Raji (cell line): Measurements from ENCODE around the gene SDK1.

Experiments
- POLR2A ChIP-seq: IDR thresholded peaks from 2 replicates; pipeline ENCODE4 v1.6.1; 2011; ENCODE audit warnings: low read depth, low read length, control low read depth; ENCODE audit not compliant: insufficient read depth

The SDK1 gene

DNA sequence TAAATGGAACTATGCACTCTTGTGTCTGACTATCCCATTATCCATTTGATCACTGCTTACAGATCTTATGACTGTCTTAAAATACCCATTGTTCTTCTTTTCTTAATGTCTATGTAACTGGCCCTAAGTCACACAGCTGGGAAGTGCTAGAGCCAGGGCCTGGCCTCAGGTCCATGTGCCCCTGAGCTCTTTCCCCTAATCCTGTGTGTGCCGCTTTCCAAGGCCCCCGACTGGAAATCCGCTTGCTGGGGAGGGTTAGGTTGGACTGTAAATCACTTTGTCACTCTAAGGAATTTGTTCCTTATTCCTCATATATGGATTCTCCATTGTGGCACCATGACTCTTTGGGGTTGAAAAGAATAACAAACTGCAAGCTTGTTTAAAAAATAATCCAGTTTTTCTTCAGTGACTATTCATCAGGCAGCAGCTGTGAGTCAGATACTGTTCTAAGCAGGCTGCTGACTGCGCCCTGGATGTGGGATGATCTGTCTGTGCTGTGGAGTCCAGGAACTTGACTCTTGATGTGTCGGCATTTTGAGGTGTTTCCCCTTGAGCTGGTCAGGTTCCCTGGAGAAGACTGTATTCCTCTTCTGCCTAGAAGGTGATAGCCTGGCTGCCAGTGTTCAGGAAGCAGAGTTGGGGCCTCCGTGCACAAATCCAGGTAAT, 236.3 kb downstream of the SDK1 start:
- no peak for TF ChIP-seq POLR2A

DNA sequence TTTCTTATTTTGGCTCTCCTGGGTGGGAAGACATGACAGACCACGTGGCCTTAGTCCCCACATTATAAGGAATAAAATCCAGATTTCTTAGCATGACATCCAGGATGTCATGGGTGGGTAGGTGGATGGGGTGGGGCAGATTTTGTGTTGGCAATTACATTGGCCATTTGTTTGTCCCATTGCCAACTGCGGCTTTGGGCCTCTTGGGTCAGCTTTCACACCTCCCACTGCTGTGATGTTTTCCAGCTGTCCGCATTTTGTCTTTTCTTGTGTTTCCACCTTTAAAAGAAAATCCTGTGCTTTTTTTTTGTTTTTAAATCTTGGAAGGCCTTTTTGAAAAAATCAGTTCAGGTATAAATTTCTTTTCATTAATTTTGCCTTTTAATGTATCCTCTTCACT, 237.0 kb downstream of the SDK1 start:
- no peak for TF ChIP-seq POLR2A

DNA sequence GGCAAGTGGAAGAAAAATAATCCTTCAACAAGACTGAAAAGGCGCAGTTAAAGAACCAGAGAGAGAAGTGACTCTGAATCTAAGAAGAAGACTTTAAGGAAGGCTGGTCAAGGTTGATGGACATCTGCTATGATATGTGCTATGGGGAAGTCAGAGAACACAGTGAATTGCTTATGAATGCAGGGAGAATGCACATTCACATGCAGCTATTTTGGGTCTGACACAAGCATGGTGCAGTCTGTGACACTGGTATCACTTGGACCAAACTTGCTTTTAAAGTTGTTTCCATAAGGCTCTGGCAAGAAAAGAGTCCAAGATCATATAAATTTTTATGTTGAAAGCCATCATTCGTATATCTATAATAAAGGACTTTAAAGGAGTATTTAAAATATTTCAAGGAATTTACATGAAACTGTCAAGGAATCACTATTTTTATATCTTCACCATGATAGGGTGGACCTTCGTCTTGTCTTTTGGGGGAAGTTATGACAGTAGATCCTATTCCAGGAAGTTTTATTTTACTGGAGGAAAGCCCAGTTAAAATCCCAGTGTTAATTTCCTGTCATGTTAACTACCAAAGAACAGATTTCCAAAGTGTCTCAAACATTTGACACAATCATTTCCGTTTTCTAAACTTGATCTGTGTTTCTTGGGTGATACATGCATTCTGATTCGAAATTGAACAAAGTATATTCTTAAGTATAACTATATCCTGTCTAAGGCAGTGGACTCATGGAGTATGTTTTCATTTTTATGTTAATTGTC, 239.6 kb downstream of the SDK1 start:
- no peak for TF ChIP-seq POLR2A

DNA sequence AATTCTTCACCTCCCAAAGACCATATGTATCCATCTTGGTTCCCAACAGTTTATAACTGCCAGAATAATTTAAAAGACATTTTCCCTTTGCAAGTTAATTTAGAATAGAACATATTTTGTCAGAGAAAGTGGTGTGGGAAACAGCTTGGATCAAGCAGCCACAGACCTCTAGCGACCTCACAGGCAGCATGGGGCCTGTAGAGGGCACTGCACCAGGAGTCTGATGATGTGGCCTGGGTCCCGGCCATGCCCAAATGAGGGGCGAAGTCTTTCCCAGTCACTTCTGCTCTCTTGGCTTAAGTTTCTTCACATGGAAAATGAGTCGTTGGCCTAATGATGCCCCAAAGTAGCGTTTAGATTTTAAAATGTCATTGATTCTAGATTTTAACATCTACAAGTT, 243.2 kb downstream of the SDK1 start:
- no peak for TF ChIP-seq POLR2A

DNA sequence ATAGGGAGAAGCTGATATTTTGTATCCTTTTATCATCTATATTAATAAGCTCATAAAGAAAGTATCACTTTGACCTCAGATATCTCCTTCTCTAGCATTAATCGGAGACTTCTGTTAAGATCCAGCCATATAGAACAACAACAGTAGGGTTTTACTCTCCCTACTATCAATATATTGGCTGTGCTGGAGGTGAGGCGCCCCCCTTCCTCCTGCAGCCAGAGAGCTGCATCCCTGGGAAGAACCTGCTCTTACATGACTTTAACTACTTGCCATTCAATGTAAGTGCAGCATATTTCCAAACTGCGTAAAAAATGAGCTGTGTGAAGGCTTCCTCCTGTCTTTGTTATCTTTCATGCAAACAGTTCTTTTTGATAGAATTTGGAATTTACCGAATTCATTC, 247.8 kb downstream of the SDK1 start:
- no peak for TF ChIP-seq POLR2A

DNA sequence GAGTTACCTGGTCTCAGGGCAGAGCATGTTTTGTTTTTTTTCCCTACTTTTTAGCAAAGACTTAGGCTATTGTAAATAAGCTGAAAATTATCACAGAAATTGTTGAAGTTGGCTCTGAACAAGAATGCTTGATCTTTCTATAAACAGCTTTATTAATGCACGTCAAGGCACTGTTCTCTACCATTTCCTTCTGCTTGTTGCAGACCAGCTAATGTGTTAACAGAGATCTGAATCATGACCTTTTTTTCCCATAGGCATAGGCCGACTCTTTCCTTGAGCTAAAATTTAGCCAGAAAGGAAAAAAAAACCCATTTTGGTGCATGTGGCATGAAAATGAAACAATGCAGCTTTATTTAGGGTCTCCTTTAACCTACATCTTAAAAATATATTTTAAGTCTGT, 248.5 kb downstream of the SDK1 start:
- no peak for TF ChIP-seq POLR2A

DNA sequence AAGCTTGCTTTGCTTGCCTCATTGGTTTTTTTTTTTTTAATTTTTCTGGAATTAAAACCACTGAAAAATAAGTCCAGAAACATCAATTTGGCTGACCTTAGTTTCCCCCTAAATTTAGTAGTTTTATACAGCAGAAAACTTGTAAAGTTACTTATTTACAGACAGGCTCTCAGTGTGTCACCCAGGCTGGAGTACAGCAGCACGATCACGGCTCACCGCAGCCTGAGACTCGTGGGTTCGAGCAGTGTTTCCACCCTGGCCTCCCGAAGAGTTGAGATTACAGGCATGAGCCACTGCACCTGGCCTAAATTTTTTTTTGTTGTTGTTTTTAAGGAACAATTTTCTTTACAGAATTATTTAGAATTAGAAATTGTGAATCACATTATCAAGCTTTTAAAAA, 250.5 kb downstream of the SDK1 start:
- TF ChIP-seq POLR2A = no peak

DNA sequence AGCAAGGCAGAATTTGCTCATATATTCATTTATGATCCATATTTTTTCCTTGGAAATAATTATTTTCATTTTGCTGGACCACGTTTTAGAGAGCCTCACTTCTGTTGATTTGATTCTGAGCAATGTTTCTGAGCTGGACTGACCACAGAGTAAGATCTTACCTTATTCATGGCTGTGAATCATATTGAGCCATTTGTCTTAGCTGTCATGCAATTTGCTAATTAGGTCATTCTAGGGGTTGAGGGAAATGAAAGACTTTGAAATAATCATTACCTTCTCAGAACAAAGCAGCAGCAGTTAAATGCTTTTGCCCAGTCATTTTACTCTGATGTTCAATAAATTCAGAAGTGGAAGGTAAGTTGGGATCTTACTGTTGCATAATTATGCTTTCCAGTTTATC, 251.4 kb downstream of the SDK1 start:
- TF ChIP-seq POLR2A = no peak

DNA sequence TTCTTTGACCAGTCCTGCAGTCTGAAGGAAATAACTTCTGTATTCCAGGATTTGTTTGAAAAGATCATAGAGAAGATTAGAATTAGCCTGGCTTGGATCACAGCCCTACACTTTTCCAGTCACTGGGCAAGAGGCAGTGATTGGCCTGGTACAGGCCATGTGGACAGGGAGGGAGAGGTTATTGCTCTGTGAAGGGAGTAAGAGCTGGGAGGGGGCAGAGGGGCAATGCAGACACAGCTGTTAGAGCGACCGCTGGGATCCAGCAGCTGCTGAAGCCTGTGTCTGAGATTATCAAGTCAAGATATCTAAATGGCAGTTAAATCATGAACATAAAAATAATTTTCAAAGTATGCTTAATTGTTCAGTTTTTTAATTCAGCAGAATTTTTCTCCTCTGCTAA, 257.3 kb downstream of the SDK1 start:
- TF ChIP-seq POLR2A = no peak

DNA sequence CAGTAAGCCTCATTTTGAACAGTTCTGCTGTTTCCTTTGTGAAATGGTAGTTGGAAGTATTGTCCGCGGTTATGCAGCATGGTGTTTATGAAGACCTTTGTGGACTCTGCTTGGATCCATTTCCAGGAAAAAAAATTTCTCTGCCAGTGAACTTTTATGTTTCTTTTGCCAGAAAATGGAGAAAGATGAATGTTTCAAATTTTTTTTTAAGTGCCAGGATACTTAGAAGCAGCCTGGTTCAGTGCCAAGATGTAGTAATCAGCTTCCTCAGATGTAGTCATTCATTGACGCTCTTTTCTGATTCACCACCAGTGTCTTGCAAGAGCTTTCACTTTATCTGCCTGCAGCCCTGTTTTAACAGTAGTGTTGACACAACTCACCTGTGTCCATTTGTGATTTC, 258.2 kb downstream of the SDK1 start:
- no peak for TF ChIP-seq POLR2A

DNA sequence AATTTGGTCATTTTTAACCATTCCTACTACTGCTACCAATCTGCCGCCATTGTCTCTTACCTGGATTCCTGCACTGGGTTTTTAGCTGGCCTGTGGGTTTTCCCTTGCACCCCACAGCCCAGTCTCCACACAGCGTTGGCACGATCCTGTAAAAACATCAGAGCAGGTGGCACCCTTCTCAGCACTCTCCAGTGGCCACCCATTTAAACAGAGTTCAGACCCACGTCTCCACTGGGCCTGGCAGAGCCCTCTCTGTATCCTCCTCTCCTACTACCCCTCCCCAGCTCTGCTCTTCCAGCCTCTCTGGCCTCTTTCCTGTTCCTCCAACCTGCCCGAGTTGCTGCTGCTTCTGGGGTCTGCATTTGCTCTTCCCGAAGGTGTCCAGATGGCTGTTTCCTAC, 259.4 kb downstream of the SDK1 start:
- no peak for TF ChIP-seq POLR2A

DNA sequence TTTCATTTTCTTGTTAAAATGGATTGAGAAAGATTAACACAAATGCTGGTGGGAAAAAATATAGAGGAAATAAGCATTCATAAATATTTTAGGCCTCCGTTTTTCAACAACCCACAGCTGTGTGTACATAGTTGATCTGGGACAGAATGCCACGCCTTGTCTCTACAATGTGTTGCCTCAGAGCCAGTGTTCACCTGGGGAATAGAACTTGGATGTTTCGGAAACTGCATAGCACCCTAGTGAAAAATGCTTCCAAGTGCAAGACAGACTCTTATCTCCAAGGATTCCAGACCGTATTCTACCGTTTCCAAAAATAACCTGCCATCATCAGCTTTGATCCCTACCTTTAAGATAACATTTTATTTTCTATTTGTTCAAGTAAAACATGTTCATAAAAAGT, 260.9 kb downstream of the SDK1 start:
- no peak for TF ChIP-seq POLR2A

DNA sequence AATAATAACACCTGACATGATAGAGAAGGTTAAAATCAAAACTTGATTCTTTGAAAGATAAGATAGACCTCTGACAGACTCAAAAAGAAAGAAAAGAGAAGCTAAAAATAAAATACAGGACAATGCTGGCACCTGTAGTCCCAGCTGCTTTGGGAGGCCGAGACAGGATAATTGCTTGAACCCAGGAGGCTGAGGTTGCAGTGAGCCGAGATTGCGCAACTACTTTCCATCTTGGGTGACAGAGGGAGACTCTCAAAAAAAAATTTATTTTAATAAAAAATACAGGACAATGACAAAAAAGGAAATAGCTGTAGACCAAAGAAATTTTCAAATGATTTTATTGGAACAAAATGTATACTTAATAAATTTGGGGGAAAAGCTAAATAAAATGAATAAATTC, 263.2 kb downstream of the SDK1 start:
- no peak for TF ChIP-seq POLR2A

DNA sequence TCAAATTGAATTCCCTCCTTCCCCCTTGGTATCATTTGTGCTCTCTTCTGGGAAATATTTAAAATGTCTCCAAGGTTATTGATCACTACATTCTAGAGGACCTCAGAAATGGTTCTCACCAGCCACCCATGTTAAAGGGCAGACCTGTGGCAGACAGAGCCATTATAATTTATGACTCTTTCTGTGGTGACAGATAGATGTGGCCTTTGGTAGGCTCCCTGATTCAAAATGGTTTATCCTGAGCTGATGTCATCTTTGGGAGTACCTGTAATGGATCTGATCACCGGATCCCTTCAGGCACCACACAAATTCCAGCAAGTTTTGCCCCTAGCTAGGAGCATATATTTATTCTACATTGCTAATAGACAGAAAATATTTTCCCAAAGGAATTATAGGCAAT, 267.5 kb downstream of the SDK1 start:
- no peak for TF ChIP-seq POLR2A

DNA sequence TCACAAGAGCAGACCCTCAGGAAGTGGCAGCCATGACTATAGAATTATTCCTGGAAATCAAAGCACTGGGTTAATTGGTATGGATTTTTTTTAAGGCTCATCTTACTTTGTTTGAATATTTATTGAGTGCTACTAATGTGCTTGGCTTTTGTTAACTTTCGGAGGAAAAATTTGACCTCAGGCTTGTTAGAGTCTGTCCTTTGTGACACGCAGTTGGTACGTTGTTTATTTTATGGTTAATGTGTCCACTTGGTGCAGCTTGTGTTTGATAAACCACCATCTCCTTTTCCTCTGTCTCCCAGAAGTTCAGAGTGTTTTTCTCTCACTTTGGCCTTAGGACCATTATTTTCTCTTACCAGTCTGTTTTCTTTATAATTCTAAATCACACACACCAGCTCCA, 268.6 kb downstream of the SDK1 start:
- TF ChIP-seq POLR2A = no peak

DNA sequence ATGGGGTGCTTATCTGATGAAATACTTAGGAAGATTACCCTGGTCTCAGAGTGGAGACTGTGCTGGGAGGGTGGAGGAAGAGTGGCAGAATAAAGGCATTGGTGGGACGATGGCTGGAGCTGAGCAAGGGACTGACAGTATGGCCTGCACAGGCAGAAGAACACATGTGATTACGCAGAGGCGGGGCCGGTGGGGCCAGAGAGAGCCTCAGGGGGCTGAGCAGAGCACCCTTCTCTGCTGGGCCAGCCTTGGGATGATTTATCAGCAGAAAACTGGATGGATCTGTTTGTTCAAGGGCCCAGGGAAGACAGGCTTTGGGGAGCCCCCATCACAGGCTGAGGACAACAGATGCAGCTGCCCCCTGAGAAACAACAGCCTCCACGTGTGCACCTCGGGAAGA, 272.1 kb downstream of the SDK1 start:
- no peak for TF ChIP-seq POLR2A

DNA sequence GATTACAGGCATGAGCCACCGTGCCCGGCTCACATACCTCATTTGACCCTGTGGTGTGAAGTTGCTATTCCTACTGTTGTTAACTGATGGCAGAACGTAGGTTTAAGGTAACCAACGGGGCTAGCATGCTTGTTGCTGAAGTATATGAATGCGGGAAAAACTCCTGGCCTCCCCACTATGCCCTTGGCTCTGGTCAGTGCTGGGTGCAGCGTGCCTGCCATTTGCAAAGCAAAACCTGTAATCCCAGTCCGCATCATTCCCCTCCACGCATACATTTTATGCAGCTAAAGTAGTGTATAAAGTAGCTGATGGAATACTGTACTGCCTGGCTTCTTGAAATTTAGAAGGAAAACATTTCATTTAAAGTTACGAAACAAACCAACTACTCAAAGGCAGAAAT, 273.3 kb downstream of the SDK1 start:
- no peak for TF ChIP-seq POLR2A
